Peyer's patch (tissue), 4 donors: Measurements from ENCODE around the gene NELFB.

Experiments
- POLR2A ChIP-seq, 2 donors: fragments of 450-650 bp; IDR thresholded peaks; one replicate each; pipeline ENCODE4 v1.5.1; 2017; ENCODE audit warnings: antibody characterized with exemption in 2 of 2, mild to moderate bottlenecking in 2 of 2, moderate library complexity in 2 of 2
- TF ChIP-seq, protein P1 (sequence below), 6 experiments: fragments of 450-650 bp in 4 of 6; fragments of 200-600 bp in 2 of 6; sonication (generic) in 1 of 6; IDR thresholded peaks; one replicate each; pipeline ENCODE4 v1.5.1; 2017 to 2019; ENCODE audit warnings: antibody characterized with exemption in 6 of 6, mild to moderate bottlenecking in 3 of 6, moderate library complexity in 1 of 6

GRCh38 chr9:137240318-137240840 is 14.7 kb upstream of the NELFB start:
- peak; percentile 40 to 52 for TF ChIP-seq POLR2A (IDR thresholded peaks at IDR 0.05)
- TF ChIP-seq, protein P1, sequence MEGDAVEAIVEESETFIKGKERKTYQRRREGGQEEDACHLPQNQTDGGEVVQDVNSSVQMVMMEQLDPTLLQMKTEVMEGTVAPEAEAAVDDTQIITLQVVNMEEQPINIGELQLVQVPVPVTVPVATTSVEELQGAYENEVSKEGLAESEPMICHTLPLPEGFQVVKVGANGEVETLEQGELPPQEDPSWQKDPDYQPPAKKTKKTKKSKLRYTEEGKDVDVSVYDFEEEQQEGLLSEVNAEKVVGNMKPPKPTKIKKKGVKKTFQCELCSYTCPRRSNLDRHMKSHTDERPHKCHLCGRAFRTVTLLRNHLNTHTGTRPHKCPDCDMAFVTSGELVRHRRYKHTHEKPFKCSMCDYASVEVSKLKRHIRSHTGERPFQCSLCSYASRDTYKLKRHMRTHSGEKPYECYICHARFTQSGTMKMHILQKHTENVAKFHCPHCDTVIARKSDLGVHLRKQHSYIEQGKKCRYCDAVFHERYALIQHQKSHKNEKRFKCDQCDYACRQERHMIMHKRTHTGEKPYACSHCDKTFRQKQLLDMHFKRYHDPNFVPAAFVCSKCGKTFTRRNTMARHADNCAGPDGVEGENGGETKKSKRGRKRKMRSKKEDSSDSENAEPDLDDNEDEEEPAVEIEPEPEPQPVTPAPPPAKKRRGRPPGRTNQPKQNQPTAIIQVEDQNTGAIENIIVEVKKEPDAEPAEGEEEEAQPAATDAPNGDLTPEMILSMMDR (IDR thresholded peaks at IDR 0.05) = peak in 1 of 6 experiments; percentile 16
